SK-N-SH (cell line): Measurements from ENCODE around the gene DICER1. TPM values are rescaled to one million over a fixed set of nuclear protein-coding genes. Genes with fewer than 3 reads are reported as not detected.

Experiments used
- CTCF ChIA-PET: fragments of 300-600, 350-600 bp; formaldehyde crosslinking; extraction: SDS; loops from one replicate; lab custom pipeline; 2021; lab: Yijun Ruan, JAX
- POLR2A ChIA-PET: fragments of 350-600 bp; sonication (Branson Sonifier 250); formaldehyde crosslinking; extraction: SDS; loops from one replicate; lab custom pipeline; 2020; ENCODE audit warnings: antibody characterized with exemption, inconsistent platforms; lab: Yijun Ruan, JAX
- DNase-seq: peaks from one replicate; pipeline ENCODE4 v3.0.0; 2012
- H2AFZ ChIP-seq: fragments of 200-600 bp; sonication (generic); 2 replicates; pipeline ENCODE4 v1.8.1; 2016; ENCODE audit warnings: antibody characterized with exemption, mild to moderate bottlenecking, low read depth
- H3F3A ChIP-seq: fragments of 200-600 bp; sonication (generic); replicated peaks from 2 replicates; pipeline ENCODE3; 2016; ENCODE audit warnings: antibody characterized with exemption, mild to moderate bottlenecking; ENCODE audit not compliant: insufficient read depth
- H3K27ac ChIP-seq, 2 experiments: fragments of 200-500 bp in 1 of 2; fragments of 200-600 bp in 1 of 2; sonication (Bioruptor generic) in 1 of 2; sonication (generic), shearing (Covaris generic) in 1 of 2; 2 replicates each; pipeline versions ENCODE4 v1.5.1 to v1.6.1; 2014 to 2016; ENCODE audit warnings: low read depth in 2 of 2, inconsistent platforms in 1 of 2, low read length in 1 of 2, mild to moderate bottlenecking in 1 of 2, mixed read lengths in 1 of 2
- H3K27me3 ChIP-seq: fragments of 200-600 bp; sonication (generic), shearing (Covaris generic); 2 replicates; pipeline ENCODE4 v1.6.1; 2016; ENCODE audit warnings: mixed run types; ENCODE audit not compliant: insufficient read depth
- H3K36me3 ChIP-seq, 2 experiments: fragments of 200-500 bp in 1 of 2; fragments of 200-600 bp in 1 of 2; sonication (Bioruptor generic) in 1 of 2; sonication (generic) in 1 of 2; replicated peaks in 1 of 2; 2 replicates each; pipeline versions ENCODE3 to v1.5.1; 2014 to 2016; ENCODE audit warnings: low read length in 1 of 2, mild to moderate bottlenecking in 1 of 2; ENCODE audit not compliant: insufficient read depth in 2 of 2, control insufficient read depth in 1 of 2
- H3K4me1 ChIP-seq, 2 experiments: fragments of 200-500 bp in 1 of 2; fragments of 200-600 bp in 1 of 2; sonication (Bioruptor generic) in 1 of 2; sonication (generic), shearing (Covaris generic) in 1 of 2; 2 replicates each; pipeline versions ENCODE4 v1.5.1 to v1.6.1; 2014 to 2016; ENCODE audit warnings: low read depth in 1 of 2, low read length in 1 of 2, mixed run types in 1 of 2; ENCODE audit not compliant: insufficient read depth in 2 of 2, control insufficient read depth in 1 of 2
- H3K4me2 ChIP-seq: fragments of 200-600 bp; sonication (generic), shearing (Covaris generic); 2 replicates; pipeline ENCODE4 v1.6.1; 2017; ENCODE audit warnings: mixed run types
- H3K4me3 ChIP-seq, 2 experiments: fragments of 200-500 bp in 1 of 2; fragments of 200-600 bp in 1 of 2; sonication (Bioruptor generic) in 1 of 2; sonication (generic), shearing (Covaris generic) in 1 of 2; 2 replicates each; pipeline versions ENCODE4 v1.5.1 to v1.8.1; 2014 to 2016; ENCODE audit warnings: low read depth in 2 of 2, inconsistent platforms in 1 of 2, low read length in 1 of 2, mild to moderate bottlenecking in 1 of 2, mixed read lengths in 1 of 2, moderate library complexity in 1 of 2
- H3K79me2 ChIP-seq: fragments of 200-600 bp; sonication (generic); 2 replicates; pipeline ENCODE4 v1.8.1; 2017; ENCODE audit warnings: mild to moderate bottlenecking; ENCODE audit not compliant: insufficient read depth
- H3K9ac ChIP-seq: fragments of 200-600 bp; sonication (generic); 2 replicates; pipeline ENCODE4 v1.6.1; 2017; ENCODE audit warnings: mixed run types
- H3K9me2 ChIP-seq: fragments of 200-600 bp; sonication (generic); 2 replicates; pipeline ENCODE4 v1.6.1; 2017; ENCODE audit warnings: mixed run types
- H3K9me3 ChIP-seq: fragments of 200-600 bp; sonication (generic); 2 replicates; pipeline ENCODE4 v1.6.1; 2017; ENCODE audit warnings: mixed run types, mild to moderate bottlenecking, moderate library complexity
- H4K20me1 ChIP-seq: fragments of 200-600 bp; sonication (generic); 2 replicates; pipeline ENCODE4 v1.6.1; 2017; ENCODE audit warnings: mild to moderate bottlenecking, mixed run types; ENCODE audit not compliant: insufficient read depth
- CHD2 ChIP-seq: fragments of 150-350 bp; IDR thresholded peaks from 2 replicates; pipeline ENCODE4 v1.6.1; 2018; ENCODE audit warnings: low read length; ENCODE audit not compliant: partially characterized antibody
- CTCF ChIP-seq: fragments of 200-600 bp; sonication (generic); IDR thresholded peaks from 2 replicates; pipeline ENCODE4 v1.6.1; 2017; ENCODE audit warnings: antibody characterized with exemption, mild to moderate bottlenecking, moderate library complexity
- ELF1 ChIP-seq: IDR thresholded peaks from 2 replicates; pipeline ENCODE4 v1.4.0; 2012
- EP300 ChIP-seq, 2 experiments: IDR thresholded peaks; 2 replicates each; pipeline versions ENCODE4 v1.4.0 to v1.6.1; 2012; ENCODE audit warnings: borderline replicate concordance in 1 of 2, low read depth in 1 of 2, low read length in 1 of 2
- FOSL2 ChIP-seq: IDR thresholded peaks from 2 replicates; pipeline ENCODE4 v1.4.0; 2012; ENCODE audit warnings: low read depth, mild to moderate bottlenecking, moderate library complexity, borderline replicate concordance
- FOXJ3 ChIP-seq: sonication (generic); formaldehyde crosslinking; IDR thresholded peaks from 2 replicates; pipeline ENCODE4 v1.5.1; 2020; ENCODE audit warnings: mild to moderate bottlenecking, missing genetic modification reagents
- GABPA ChIP-seq: IDR thresholded peaks from 2 replicates; pipeline ENCODE4 v1.4.0; 2012; ENCODE audit warnings: low read depth, mild to moderate bottlenecking
- JUND ChIP-seq: IDR thresholded peaks from 2 replicates; pipeline ENCODE4 v1.4.0; 2012
- MEF2A ChIP-seq: IDR thresholded peaks from 2 replicates; pipeline ENCODE4 v1.4.0; 2012; ENCODE audit warnings: low read depth, borderline replicate concordance
- MXI1 ChIP-seq: IDR thresholded peaks from 2 replicates; pipeline ENCODE4 v1.6.1; 2012; ENCODE audit warnings: mild to moderate bottlenecking, low read depth, low read length, improper control_type of control experiment
- POLR2AphosphoS5 ChIP-seq: IDR thresholded peaks from 2 replicates; pipeline ENCODE4 v1.6.1; 2012; ENCODE audit warnings: low read depth, low read length
- RFX5 ChIP-seq: IDR thresholded peaks from 2 replicates; pipeline ENCODE4 v1.6.1; 2012; ENCODE audit warnings: mild to moderate bottlenecking, improper control_type of control experiment, low read length
- SMC3 ChIP-seq: IDR thresholded peaks from 2 replicates; pipeline ENCODE4 v1.6.1; 2012; ENCODE audit warnings: low read depth, low read length, improper control_type of control experiment
- TAF1 ChIP-seq: IDR thresholded peaks from 2 replicates; pipeline ENCODE4 v1.6.1; 2012; ENCODE audit warnings: low read depth, mild to moderate bottlenecking, low read length, moderate library complexity, borderline replicate concordance
- TCF12 ChIP-seq: IDR thresholded peaks from 2 replicates; pipeline ENCODE4 v1.4.0; 2012
- WGBS: methylation state at CpG from one replicate; pipeline ENCODE4 v1.1.6; 2017; ENCODE audit warnings: low lambda C conversion rate; 5-methylcytosine and 5-hydroxymethylcytosine counted together
- polyA plus RNA-seq, 3 experiments: library from polyadenylated mRNA; depleted of rRNA; stranded (reverse); fragments of >200 nt; gene quantifications; 2 replicates each; pipeline ENCODE4 v1.2.3, GENCODE V29; 2012
- TF ChIP-seq, protein P1 (sequence below): IDR thresholded peaks from 2 replicates; pipeline ENCODE4 v1.4.0; 2012; ENCODE audit warnings: low read depth
- TF ChIP-seq, protein P2 (sequence below): fragments of 150-350 bp; IDR thresholded peaks from 2 replicates; pipeline ENCODE4 v1.6.1; 2016; ENCODE audit warnings: mild to moderate bottlenecking, low read depth, low read length
- TF ChIP-seq, protein P3 (sequence below): IDR thresholded peaks from 2 replicates; pipeline ENCODE4 v1.6.1; 2012; ENCODE audit warnings: mild to moderate bottlenecking, low read depth, low read length, moderate library complexity
- TF ChIP-seq, protein P4 (sequence below): IDR thresholded peaks from 2 replicates; pipeline ENCODE4 v1.4.0; 2012; ENCODE audit warnings: low read depth, borderline replicate concordance

Gene DICER1
- polyA plus RNA-seq, 1 of the 3 experiments (the other 2 are of a cell fraction) = 4.7 TPM

DNA sequence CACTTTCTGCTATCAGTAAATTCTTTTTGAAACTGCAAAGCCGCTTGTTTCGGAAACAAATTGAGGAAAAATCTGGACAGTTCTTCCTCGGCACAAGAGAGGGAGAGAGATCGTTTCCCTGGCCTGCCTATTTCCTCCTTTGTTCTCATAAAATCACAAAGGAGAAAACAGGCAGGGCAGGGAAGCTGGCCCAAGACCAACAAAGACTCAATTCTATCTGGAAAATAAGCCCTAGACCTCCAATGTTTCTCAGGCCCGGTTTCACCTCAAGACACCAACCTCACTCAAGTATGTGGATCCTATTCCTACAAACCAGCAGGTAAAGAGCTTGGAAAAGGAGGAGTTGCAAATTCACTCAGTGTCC, 19.5 kb downstream of the DICER1 start:
- WGBS = 89% methylated on average over 5 of the region's 5 CpGs
- ChIA-PET CTCF (interaction anchor here (0.5 to 1.7 kb wide), 3 partner anchors 15 to 293 kb away, joined by 3 to 5 read pairs (median 3); no protein-coding TSS in a partner anchor), POLR2A (no interaction called here)
- Histone ChIP-seq H2AFZ (no peak overlapping the region), H3K27me3 (no peaks in the 10 kb centered on the region), H3K4me1 (peaks cover 3 to 30% of the 10 kb centered on the region in 2 experiments; a peak in 3 of 4 replicates), H3K9me2 (no peaks in the 10 kb centered on the region), H3K9ac (no peak overlapping the region), H3K4me3 (no peak overlapping the region), H3K36me3 (peaks cover 11 to 22% of the 10 kb centered on the region in 2 experiments), H3K27ac (no peak overlapping the region), H3K4me2 (no peak overlapping the region), H3F3A (peaks cover 11% of the 10 kb centered on the region), H4K20me1 (peaks cover 36% of the 10 kb centered on the region), H3K79me2 (peaks cover 90% of the 10 kb centered on the region), H3K9me3 (no peaks in the 10 kb centered on the region)
- TF ChIP-seq ELF1 = no peak
- no peak for TF ChIP-seq JUND
- no peak for TF ChIP-seq RFX5
- no peak for TF ChIP-seq TCF12
- no peak for TF ChIP-seq CTCF
- no peak for TF ChIP-seq SMC3
- TF ChIP-seq, protein P1, sequence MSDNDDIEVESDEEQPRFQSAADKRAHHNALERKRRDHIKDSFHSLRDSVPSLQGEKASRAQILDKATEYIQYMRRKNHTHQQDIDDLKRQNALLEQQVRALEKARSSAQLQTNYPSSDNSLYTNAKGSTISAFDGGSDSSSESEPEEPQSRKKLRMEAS = no peak
- TF ChIP-seq, protein P2, sequence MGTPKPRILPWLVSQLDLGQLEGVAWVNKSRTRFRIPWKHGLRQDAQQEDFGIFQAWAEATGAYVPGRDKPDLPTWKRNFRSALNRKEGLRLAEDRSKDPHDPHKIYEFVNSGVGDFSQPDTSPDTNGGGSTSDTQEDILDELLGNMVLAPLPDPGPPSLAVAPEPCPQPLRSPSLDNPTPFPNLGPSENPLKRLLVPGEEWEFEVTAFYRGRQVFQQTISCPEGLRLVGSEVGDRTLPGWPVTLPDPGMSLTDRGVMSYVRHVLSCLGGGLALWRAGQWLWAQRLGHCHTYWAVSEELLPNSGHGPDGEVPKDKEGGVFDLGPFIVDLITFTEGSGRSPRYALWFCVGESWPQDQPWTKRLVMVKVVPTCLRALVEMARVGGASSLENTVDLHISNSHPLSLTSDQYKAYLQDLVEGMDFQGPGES = no peak
- TF ChIP-seq, protein P3, sequence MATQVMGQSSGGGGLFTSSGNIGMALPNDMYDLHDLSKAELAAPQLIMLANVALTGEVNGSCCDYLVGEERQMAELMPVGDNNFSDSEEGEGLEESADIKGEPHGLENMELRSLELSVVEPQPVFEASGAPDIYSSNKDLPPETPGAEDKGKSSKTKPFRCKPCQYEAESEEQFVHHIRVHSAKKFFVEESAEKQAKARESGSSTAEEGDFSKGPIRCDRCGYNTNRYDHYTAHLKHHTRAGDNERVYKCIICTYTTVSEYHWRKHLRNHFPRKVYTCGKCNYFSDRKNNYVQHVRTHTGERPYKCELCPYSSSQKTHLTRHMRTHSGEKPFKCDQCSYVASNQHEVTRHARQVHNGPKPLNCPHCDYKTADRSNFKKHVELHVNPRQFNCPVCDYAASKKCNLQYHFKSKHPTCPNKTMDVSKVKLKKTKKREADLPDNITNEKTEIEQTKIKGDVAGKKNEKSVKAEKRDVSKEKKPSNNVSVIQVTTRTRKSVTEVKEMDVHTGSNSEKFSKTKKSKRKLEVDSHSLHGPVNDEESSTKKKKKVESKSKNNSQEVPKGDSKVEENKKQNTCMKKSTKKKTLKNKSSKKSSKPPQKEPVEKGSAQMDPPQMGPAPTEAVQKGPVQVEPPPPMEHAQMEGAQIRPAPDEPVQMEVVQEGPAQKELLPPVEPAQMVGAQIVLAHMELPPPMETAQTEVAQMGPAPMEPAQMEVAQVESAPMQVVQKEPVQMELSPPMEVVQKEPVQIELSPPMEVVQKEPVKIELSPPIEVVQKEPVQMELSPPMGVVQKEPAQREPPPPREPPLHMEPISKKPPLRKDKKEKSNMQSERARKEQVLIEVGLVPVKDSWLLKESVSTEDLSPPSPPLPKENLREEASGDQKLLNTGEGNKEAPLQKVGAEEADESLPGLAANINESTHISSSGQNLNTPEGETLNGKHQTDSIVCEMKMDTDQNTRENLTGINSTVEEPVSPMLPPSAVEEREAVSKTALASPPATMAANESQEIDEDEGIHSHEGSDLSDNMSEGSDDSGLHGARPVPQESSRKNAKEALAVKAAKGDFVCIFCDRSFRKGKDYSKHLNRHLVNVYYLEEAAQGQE = no peak
- TF ChIP-seq POLR2AphosphoS5 = no peak
- TF ChIP-seq GABPA = no peak
- TF ChIP-seq, protein P4, sequence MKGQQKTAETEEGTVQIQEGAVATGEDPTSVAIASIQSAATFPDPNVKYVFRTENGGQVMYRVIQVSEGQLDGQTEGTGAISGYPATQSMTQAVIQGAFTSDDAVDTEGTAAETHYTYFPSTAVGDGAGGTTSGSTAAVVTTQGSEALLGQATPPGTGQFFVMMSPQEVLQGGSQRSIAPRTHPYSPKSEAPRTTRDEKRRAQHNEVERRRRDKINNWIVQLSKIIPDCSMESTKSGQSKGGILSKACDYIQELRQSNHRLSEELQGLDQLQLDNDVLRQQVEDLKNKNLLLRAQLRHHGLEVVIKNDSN = no peak
- TF ChIP-seq EP300 (IDR thresholded peaks at IDR 0.05; ENCODE audit: borderline replicate concordance in 1 of 2, low read depth in 1 of 2, low read length in 1 of 2) = no peak
- TF ChIP-seq MXI1 = no peak
- TF ChIP-seq MEF2A = no peak
- TF ChIP-seq TAF1 = no peak
- TF ChIP-seq FOSL2 = no peak
- no peak for TF ChIP-seq CHD2
- no peak for TF ChIP-seq FOXJ3
- DNase-seq = no peak
